Peyer's patch (tissue), 4 donors: Measurements from ENCODE around the gene PLP2. TPM values are rescaled to one million over a fixed set of nuclear protein-coding genes. Genes with fewer than 3 reads are reported as not detected.

Experiments used
- DNase-seq, 3 donors: peaks; one replicate each; pipeline ENCODE4 v3.0.0-alpha.2; 2017 to 2019
- H3K27ac ChIP-seq, 4 donors: fragments of 200-600 bp; sonication (generic); one replicate each; pipeline ENCODE4 v1.5.1; 2016 to 2019
- H3K27me3 ChIP-seq, 2 donors: fragments of 200-600 bp; sonication (generic); one replicate each; pipeline ENCODE4 v1.5.1; 2019
- H3K36me3 ChIP-seq, 3 donors: fragments of 200-600 bp; sonication (generic); one replicate each; pipeline ENCODE4 v1.5.1; 2016 to 2019
- H3K4me1 ChIP-seq, 4 donors: fragments of 200-600 bp; sonication (generic); one replicate each; pipeline ENCODE4 v1.5.1; 2016 to 2019
- H3K4me3 ChIP-seq, 4 donors: fragments of 200-600 bp; sonication (generic); 1 replicate in 3 of 4; 2 replicates in 1 of 4; pipeline ENCODE4 v1.5.1; 2016 to 2019; ENCODE audit warnings: mild to moderate bottlenecking in 1 of 4
- H3K9me3 ChIP-seq, 4 donors: fragments of 200-600 bp; sonication (generic); one replicate each; pipeline ENCODE4 v1.5.1; 2016 to 2019; ENCODE audit warnings: mild to moderate bottlenecking in 1 of 4
- POLR2A ChIP-seq, 2 donors: fragments of 450-650 bp; IDR thresholded peaks; one replicate each; pipeline ENCODE4 v1.5.1; 2017; ENCODE audit warnings: antibody characterized with exemption in 2 of 2, mild to moderate bottlenecking in 2 of 2, moderate library complexity in 2 of 2
- total RNA-seq, 4 donors: library from RNA; depleted of rRNA; stranded (reverse); fragments of >200 nt; gene quantifications; one replicate each; pipeline ENCODE4 v1.1.0, GENCODE V29; 2016
- TF ChIP-seq, protein P1 (sequence below), 6 experiments: fragments of 450-650 bp in 4 of 6; fragments of 200-600 bp in 2 of 6; sonication (generic) in 1 of 6; IDR thresholded peaks; one replicate each; pipeline ENCODE4 v1.5.1; 2017 to 2019; ENCODE audit warnings: antibody characterized with exemption in 6 of 6, mild to moderate bottlenecking in 3 of 6, moderate library complexity in 1 of 6

The PLP2 gene
- total RNA-seq, 4 donors from 2014 or later = 16.1 to 36.6 (median 30.8) TPM

DNA sequence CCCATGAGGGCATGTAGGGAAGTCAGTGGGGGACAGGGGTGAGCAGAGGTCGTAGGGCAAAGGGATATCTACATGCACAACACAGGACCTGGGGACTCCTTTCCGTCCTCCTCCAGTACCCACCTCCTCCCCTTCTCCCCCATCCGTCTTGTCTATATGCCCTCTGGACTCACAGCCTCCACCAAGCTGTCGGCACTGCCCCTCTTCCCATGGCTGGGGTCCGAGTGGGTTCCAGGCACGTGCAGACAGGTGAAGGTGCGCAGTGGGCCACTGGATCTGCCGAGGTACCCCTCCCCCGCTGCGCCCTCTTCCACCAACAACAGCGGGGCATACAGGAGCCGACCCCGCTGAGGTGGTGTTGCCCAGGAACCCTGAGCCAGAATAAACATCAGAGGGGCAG, 33.7 kb downstream of the PLP2 start:
- no peak for DNase-seq
- H3K27ac ChIP-seq = no peak overlapping the region
- no peak for TF ChIP-seq POLR2A (IDR thresholded peaks at IDR 0.05)
- TF ChIP-seq, protein P1, sequence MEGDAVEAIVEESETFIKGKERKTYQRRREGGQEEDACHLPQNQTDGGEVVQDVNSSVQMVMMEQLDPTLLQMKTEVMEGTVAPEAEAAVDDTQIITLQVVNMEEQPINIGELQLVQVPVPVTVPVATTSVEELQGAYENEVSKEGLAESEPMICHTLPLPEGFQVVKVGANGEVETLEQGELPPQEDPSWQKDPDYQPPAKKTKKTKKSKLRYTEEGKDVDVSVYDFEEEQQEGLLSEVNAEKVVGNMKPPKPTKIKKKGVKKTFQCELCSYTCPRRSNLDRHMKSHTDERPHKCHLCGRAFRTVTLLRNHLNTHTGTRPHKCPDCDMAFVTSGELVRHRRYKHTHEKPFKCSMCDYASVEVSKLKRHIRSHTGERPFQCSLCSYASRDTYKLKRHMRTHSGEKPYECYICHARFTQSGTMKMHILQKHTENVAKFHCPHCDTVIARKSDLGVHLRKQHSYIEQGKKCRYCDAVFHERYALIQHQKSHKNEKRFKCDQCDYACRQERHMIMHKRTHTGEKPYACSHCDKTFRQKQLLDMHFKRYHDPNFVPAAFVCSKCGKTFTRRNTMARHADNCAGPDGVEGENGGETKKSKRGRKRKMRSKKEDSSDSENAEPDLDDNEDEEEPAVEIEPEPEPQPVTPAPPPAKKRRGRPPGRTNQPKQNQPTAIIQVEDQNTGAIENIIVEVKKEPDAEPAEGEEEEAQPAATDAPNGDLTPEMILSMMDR (IDR thresholded peaks at IDR 0.05) = no peak
- H3K4me1 ChIP-seq = no peaks in the 10 kb centered on the region
- H3K36me3 ChIP-seq = no peaks in the 10 kb centered on the region
- no peak overlapping the region for H3K4me3 ChIP-seq
- H3K27me3 ChIP-seq = no peaks in the 10 kb centered on the region
- H3K9me3 ChIP-seq = no peaks in the 10 kb centered on the region

DNA sequence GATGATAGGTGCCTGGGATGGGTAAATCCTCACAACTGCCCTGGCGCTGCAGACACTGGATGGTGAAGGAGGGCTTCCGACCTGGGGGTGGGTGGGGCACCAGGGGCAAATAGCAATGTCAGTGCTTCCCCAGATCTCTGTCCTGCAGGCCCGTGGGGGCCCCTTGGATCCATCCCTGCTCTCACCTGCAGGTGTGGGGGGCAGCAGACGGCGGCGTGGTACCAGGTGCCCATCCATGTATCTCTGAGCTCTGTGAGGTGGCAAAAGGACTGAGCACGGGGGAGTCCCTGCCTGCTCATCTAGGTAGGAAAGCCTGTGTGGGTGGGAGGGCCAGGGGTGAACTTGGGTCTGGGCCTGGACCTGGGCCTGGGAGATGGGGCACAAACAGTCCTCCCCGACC, 34.8 kb downstream of the PLP2 start:
- H3K27me3 ChIP-seq = no peaks in the 10 kb centered on the region
- H3K27ac ChIP-seq = no peak overlapping the region

DNA sequence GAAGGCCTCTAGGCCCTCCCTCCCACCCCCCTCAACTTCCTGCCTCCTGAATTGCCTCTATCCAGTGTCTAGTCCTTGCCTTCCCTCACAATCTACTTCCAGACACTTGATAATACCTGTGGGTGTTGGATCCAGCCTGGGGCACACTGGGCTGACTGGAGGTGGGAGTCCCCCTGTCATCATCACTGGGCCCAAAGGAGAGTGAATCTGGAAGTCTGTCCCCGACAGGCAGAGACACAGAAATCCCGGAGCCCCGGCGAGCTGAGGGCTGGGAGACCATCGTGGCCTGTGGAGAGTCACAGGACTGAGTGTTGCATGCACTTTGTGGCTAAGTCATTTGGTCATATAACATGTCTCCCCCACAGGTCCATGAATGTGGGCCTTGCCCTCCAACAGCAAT, 36.7 kb downstream of the PLP2 start:
- TF ChIP-seq POLR2A (IDR thresholded peaks at IDR 0.05) = no peak
- TF ChIP-seq, protein P1 (IDR thresholded peaks at IDR 0.05) = no peak
- Histone ChIP-seq H3K27me3 (no peaks in the 10 kb centered on the region), H3K4me1 (no peaks in the 10 kb centered on the region), H3K27ac (no peak overlapping the region), H3K36me3 (no peaks in the 10 kb centered on the region), H3K4me3 (no peak overlapping the region), H3K9me3 (no peaks in the 10 kb centered on the region)
- no peak for DNase-seq

More for the DNA sequence above, 34.8 kb downstream of the PLP2 start:
- Histone ChIP-seq H3K36me3 (no peaks in the 10 kb centered on the region), H3K4me3 (no peak overlapping the region), H3K4me1 (no peaks in the 10 kb centered on the region), H3K9me3 (no peaks in the 10 kb centered on the region)
- DNase-seq = no peak
- TF ChIP-seq, protein P1 (IDR thresholded peaks at IDR 0.05) = no peak
- TF ChIP-seq POLR2A (IDR thresholded peaks at IDR 0.05) = no peak

DNA sequence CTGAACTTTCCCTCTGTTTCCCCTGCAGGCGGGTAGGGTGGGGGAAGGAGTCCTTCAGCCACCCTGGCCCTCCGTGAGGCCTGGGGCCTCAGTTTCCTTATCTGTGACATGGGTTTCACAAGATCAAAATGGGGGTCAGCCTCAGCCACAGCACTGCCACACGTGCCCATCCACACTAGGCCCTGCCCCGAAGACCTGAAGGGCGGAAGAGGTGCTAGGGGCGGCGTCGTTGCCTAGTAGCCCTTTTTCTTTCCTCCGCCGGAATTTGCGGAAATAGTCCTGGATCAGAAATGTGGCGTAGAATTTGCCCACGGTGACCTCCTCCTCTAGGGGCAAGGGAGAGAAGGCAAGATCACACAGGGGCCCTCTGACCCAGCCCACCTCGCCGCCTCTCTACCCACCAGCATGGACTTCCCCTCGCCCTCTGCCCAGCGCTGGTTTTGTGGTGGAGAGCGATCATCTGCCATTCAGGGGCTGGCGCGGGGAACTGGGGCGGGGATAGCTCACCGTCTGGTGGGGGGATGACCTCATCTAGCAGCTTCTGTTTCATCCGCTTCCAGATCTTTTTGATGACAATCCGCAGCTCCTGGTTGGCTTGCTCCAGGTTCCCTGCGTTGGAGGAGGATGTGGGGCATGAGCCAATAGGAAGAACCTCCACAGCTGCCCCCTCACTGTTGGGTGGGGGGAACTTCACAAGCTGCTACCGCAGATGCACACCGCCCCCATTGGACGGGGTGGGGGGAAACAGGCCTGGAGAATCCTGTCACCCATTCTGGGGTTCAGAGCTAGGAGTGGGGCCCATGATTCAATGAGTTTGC, 37.9 kb downstream of the PLP2 start:
- H3K27me3 ChIP-seq = no peaks in the 10 kb centered on the region
- H3K4me1 ChIP-seq = no peaks in the 10 kb centered on the region
- H3K4me3 ChIP-seq = no peak overlapping the region
- TF ChIP-seq, protein P1 (IDR thresholded peaks at IDR 0.05) = no peak
- TF ChIP-seq POLR2A (IDR thresholded peaks at IDR 0.05) = no peak
- H3K9me3 ChIP-seq = no peaks in the 10 kb centered on the region
- DNase-seq = no peak
- H3K27ac ChIP-seq = no peak overlapping the region
- no peaks in the 10 kb centered on the region for H3K36me3 ChIP-seq

DNA sequence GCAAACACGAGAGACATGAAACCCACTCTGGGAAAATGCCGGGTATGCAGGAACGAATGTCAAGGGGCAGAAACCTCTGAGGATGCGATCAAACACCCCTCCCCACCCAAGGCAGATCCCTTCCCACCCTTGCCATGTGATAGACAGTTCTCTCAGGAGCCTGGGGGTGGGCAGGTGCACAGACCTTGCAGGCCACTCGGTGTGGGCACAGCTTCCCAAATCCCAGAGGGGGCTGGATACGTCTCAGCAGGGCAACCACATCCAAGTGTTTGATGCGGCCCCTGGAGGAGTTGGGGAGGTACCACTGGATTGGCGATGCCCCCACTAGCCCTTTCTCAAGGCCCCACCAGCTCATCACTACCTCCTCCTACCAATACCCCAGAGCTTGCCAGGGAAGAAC, 38.7 kb downstream of the PLP2 start:
- Histone ChIP-seq H3K4me3 (no peak overlapping the region), H3K4me1 (no peaks in the 10 kb centered on the region), H3K27me3 (no peaks in the 10 kb centered on the region), H3K9me3 (no peaks in the 10 kb centered on the region), H3K27ac (no peak overlapping the region), H3K36me3 (no peaks in the 10 kb centered on the region)
- no peak for TF ChIP-seq POLR2A (IDR thresholded peaks at IDR 0.05)
- TF ChIP-seq, protein P1 (IDR thresholded peaks at IDR 0.05) = no peak
- DNase-seq = no peak
